ENCODE measurements around the gene ZNF451.
A peak's percentile ranks its signal among the peaks of the same experiment; 100 is the strongest.

Gene ZNF451

DNA sequence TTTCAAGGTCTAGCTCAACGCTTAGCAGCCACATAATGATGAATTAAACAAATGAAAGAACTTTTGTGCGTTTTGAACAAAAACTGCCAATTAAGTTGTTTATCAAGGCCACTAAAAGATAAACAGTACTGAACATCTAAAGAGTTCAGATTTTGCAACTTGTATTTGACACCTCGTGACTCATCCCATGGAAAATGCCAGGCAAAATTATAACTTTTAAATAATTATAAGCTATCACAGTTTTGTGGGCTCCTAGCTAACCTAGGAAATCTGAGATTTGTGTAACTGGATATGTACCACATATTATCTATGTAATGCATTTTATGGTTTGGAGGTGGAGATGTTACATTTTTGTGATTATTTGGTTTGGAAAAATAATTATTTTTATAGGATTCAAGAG, 72.5 kb downstream of the ZNF451 start:
- no peak for DNase-seq

DNA sequence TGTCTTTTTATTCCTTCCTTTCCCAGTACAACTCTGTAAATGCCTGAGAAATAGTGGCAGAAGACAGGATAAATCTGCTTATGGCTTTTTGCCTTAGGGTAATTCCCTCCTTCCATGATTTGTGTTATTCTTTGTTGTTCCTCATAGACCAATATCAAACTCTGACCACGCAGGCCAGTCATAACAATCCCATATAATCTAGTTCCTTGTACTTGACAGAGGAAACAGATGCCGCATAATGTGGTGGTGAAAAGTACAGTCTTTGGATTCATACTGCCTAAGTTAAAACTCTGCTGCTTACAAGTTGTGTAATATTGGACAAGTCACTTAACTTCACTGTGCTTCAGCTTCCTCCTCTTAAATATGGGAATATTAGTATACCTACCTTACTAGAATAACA, 74.0 kb downstream of the ZNF451 start:
- no peak for DNase-seq

DNA sequence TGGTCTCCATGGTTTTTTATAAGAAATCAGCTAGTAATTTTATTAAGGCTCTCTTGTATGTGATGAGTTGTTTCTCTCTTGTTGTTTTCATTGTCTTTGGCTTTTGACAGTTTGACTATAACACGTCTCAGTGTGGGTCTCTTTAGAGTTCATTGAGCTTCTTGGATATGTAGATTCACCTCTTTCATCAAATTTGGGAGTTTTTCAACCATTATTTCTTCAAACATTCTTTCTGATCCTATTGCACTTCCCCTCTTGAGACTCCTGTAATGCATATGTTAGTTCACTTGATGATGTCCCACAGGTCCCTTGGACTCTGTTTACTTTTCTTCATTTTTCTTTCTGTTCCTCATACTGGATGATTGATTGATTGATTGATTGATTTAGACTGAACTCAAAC, 75.1 kb downstream of the ZNF451 start:
- DNase-seq = no peak

DNA sequence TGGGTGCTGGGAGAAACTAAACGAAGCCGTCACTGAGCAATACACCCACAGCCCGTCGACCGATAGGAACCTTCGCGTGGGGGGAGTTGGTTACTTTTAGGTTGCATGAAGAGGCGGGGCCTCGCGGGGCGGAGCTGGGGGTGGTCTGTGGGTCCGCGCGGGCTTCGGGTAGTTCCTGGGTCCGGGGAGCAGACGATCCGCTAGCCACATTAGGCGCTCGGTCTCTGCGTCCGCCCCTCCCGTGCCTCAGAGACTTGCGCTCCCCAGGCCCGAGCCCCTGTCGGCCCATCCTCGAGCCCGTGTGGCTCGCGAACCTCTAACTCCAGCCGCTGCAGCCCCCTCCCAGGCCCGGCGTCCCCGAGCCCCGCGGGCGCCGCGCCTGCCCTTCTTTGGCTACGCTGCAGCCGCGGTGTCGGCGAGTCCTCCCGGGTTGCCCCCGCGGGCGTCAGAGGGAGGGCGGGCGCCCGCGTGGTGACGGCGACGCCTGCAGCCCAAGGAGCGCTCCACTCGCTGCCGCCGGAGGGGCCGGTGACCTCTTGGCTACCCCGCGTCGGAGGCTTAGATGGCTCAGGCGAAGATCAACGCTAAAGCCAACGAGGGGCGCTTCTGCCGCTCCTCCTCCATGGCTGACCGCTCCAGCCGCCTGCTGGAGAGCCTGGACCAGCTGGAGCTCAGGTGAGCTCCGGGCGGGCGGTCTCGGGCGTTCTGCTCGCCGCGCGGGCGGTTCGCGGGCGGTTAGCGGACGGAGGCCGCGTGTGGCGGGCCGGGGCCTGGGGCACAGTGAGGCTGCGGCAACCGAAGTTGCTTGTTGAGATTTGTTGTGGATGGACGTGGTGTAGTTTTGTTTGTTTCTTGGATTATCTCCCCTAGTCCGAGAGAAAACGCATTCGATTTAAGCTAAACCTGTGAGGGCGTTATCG, 82.4 kb downstream of the ZNF451 start, which contains the start of gene BAG2:
Gene BAG2, plus strand, starts transcription at position 191 of the 920 bp plus-strand sequence. Its CDS starts 372 bp downstream, at position 563.
- peak; percentile 90 for DNase-seq

DNA sequence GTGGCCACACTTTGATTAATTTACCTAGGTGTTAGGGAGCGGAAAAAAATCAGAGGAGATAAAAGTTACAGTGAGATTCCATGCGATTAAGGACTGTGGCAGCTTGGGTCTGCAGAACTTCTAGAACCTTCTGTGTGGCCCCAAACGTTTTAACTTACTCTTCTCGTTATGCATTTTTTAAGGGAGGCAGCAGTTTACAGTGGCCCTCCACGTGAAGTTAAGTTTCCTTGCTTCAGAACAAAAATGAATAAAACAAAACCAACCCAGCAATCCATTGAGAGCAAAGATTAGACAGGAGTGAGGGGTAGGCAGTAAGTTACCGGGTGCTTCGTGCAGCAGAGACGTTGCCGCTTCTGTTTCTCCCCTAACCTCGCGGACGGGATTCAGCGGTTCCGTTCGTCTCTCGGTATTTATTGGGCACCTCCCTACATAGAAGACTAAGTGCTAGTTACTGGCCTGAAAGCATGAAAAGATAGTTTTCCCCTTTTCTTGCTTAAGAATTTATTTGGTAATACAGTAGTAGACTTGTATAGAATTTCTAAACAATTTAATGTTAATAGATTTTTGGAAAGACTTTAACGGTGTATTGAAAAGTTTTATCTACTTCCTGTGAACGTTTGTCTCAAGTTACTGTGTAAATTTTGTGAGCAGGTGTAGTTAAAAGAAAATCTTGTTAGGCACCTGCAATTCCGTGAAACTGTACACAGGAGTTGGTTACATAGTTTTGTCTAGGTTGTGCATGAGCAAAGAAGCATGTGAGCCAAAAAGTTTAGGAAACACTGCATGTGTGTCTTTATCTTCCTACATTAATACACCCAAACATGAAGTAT, 83.3 kb downstream of the ZNF451 start:
- peak; percentile 35 for DNase-seq

DNA sequence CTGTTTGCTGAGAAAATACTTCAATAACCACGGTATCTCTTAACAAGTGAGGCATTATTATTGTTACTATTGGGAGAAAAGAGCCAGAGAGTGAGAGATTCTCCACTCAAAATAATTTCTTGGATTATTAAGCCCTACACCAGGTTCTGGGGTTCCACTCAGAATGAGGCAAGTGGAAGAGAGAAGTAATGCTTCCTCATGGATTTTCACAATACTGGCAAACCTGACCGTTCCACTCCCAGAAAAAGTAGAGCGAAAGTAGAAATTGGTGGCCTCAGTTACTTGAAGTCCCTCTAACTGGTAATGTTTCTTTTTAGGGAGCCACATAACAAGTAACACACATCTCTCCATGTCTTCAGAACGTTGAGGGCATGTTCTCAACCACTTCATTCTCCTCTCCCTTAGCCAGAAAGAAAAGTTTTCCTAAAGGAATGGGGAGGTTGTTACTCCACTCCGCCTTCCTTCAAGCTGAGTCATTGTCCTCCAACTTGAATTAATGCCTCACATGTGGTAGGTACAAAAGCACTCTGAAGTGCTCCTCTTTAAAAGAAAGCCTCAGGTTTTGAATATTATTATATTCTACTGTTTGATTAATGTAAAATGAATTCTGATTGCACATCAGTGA, 84.0 kb downstream of the ZNF451 start:
- no peak for DNase-seq

- no peak for DNase-seq
Observed at GRCh38 chr6:57174511-57174907, 84.5 kb downstream of the ZNF451 start.

GRCh38 chr6:57177545-57178265, 87.7 kb downstream of the ZNF451 start:
- no peak for DNase-seq

GRCh38 chr6:57180596-57180995, 90.6 kb downstream of the ZNF451 start:
- DNase-seq = no peak

- DNase-seq = no peak
Observed at GRCh38 chr6:57182017-57182432, 92.0 kb downstream of the ZNF451 start.

GRCh38 chr6:57183336-57183735, 93.3 kb downstream of the ZNF451 start:
- no peak for DNase-seq

- no peak for DNase-seq
Observed at GRCh38 chr6:57190140-57190539, 100.2 kb downstream of the ZNF451 start.

GRCh38 chr6:57193177-57193576, 103.2 kb downstream of the ZNF451 start:
- no peak for DNase-seq

DNA sequence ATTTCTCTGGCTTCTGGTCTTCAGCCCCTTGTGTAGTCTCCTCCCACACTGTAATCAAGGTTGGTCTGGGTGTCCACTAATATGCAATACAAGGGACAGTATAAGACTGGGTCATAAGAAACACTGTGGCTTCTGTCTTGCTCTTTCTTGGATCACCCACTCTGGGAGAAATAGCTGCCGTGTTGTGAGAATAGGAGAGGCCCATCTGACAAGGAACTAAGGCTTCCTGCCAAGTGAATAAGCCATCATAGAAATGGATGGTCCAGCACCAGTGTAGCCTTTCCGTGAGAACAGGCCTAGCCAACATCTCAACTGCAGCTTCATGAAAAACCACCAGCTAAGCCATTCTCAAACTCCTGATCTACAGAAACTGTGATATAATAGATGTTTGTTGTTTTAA, 105.5 kb downstream of the ZNF451 start:
- no peak for DNase-seq

DNA sequence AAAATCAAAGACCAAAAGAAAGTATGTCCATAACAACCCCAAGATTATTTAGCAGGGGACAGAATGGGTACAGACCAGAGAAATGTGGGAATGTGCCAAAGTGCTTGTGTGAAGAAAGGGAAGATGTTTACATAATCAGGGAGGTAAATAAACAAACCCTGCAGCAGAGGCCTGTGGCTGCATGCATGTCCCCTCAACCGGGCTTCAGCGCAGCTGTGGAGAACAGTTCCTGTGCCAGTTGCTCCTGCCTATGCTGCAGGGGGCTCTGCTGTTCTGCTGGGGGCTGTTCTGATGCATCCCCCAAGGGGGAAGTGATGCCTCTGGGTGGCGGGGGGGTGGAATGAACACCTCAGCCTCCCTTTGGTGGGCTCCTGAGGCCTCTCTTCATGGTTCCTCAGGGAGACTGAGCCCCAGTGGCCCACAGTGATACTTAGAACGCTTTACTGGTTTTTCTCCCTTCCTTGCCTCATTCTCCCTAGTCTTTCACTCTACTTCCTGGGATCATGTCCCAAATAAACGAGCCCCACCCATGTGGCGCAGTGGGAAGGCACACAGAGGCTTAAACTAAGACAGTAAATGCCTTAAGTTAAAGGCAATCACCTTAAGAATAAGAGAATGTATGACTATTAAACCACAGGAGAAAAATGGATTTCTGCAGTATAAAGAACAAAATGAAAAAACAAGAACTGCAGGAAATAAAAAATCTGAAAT, 109.1 kb downstream of the ZNF451 start:
- no peak for DNase-seq

DNA sequence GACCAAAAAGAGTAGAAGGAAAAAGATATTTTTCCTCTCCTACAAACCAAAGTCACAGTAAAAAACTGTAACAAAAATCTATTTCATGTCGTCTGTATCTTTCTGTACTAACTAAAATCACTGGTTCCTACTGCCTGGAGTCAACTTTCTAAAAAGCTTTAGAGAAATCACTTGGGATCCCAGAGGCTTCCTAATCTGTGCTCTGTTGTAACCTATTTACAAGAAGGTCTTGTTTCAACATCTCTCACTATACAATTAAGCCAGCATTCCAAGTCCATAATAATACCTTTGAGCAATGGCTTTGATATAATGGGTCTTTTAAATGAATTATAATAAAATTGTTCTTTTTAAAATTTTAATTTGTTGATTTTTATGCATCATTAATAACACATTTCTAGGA, 111.7 kb downstream of the ZNF451 start:
- DNase-seq = no peak

GRCh38 chr6:57205550-57206328, 115.8 kb downstream of the ZNF451 start:
- DNase-seq = no peak

GRCh38 chr6:57207141-57207540, 117.2 kb downstream of the ZNF451 start:
- no peak for DNase-seq

- DNase-seq = no peak
Observed at GRCh38 chr6:57207872-57208271, 117.9 kb downstream of the ZNF451 start.

DNA sequence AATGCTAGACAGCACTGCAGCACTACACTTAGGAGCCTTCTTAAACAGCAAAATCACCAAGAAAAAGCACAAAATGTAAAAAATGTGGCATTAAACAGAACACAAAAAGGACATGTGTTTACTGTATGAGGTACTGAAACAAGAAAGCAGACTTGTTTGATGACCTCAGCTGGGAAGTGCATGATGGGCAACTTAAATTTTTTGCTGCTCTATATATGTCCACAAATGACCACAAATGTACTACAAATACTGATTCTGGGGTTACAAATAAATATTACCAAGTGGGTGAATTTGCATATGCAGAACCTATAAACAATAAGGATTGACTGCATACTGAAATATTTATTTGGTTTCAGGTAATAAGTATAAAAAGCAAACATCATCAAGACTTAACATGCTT, 119.0 kb downstream of the ZNF451 start:
- no peak for DNase-seq

- no peak for DNase-seq
Observed at GRCh38 chr6:57210060-57210459, 120.1 kb downstream of the ZNF451 start.
